ENCODE measurements around the gene KPNB1.

DNA sequence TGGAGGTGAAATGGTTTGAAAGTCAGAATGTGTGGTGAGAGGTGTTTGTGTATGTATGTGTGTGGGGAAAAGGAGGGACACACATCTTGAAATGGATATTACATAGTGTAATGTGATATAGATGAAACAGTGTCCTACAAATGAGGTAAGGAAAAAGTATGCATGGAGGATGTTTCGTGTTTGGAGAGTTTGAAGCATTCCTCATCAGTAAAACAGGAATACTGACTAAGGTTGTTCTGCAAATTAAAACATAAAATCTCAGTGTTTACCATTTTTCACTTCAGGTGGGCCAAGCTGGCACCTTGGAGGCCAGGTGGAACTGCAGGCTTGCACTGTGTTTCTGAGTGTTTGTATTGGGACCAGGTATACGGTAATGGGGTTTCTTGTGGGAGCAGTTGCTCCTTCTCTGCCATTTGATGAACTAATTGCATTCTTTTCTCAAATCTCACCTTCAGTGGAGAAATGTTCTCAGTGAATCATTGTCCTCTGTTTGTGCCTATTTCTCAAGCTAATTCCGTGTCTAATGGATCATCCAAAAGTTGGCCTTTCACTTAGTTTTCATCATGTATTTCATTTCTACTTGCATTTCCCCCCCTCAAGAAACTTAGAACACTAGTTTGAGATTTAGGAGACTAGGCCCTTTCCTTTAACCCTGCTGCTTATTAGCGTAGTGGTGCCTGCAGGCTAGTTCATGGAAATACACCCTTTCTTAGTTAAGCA, 36.0 kb downstream of the KPNB1 start:
- TF ChIP-seq EZH2 (IDR thresholded peaks at IDR 0.05; ENCODE audit: borderline replicate concordance, control insufficient read depth, low read depth, low read length) (no peak), POLR2AphosphoS5 (IDR thresholded peaks at IDR 0.05; ENCODE audit: low read length) (no peak), ZNF274 (IDR thresholded peaks at IDR 0.05; ENCODE audit: insufficient read depth, insufficient read length) (no peak), BCL11A (IDR thresholded peaks at IDR 0.05; ENCODE audit: low read depth, low read length) (no peak), POU2F2 (IDR thresholded peaks at IDR 0.05; ENCODE audit: borderline replicate concordance, low read depth, low read length) (no peak), EP300 (IDR thresholded peaks at IDR 0.05; ENCODE audit: borderline replicate concordance in 1 of 2, control insufficient read depth in 1 of 2, low read depth in 2 of 2, low read length in 2 of 2) (no peak), CREB1 (IDR thresholded peaks at IDR 0.05; ENCODE audit: low read depth) (no peak), FOXK2 (IDR thresholded peaks at IDR 0.05) (no peak), SUZ12 (IDR thresholded peaks at IDR 0.05; ENCODE audit: unreplicated experiment) (no peak), YY1 (IDR thresholded peaks at IDR 0.05; ENCODE audit: low read depth, low read length) (no peak), RAD21 (IDR thresholded peaks at IDR 0.05; ENCODE audit: insufficient read depth, low read depth, low read length) (no peak), NR2F1 (conservative IDR thresholded peaks at IDR 0.05) (no peak)
- TF ChIP-seq, protein P1, sequence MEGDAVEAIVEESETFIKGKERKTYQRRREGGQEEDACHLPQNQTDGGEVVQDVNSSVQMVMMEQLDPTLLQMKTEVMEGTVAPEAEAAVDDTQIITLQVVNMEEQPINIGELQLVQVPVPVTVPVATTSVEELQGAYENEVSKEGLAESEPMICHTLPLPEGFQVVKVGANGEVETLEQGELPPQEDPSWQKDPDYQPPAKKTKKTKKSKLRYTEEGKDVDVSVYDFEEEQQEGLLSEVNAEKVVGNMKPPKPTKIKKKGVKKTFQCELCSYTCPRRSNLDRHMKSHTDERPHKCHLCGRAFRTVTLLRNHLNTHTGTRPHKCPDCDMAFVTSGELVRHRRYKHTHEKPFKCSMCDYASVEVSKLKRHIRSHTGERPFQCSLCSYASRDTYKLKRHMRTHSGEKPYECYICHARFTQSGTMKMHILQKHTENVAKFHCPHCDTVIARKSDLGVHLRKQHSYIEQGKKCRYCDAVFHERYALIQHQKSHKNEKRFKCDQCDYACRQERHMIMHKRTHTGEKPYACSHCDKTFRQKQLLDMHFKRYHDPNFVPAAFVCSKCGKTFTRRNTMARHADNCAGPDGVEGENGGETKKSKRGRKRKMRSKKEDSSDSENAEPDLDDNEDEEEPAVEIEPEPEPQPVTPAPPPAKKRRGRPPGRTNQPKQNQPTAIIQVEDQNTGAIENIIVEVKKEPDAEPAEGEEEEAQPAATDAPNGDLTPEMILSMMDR (IDR thresholded peaks at IDR 0.05 in 2 of 3, conservative IDR thresholded peaks at IDR 0.05 in 1 of 3; ENCODE audit: control insufficient read depth in 2 of 3, extremely low read depth in 1 of 3, insufficient read depth in 1 of 3, low read depth in 3 of 3, low read length in 3 of 3), result no peak
- TF ChIP-seq, protein P2, sequence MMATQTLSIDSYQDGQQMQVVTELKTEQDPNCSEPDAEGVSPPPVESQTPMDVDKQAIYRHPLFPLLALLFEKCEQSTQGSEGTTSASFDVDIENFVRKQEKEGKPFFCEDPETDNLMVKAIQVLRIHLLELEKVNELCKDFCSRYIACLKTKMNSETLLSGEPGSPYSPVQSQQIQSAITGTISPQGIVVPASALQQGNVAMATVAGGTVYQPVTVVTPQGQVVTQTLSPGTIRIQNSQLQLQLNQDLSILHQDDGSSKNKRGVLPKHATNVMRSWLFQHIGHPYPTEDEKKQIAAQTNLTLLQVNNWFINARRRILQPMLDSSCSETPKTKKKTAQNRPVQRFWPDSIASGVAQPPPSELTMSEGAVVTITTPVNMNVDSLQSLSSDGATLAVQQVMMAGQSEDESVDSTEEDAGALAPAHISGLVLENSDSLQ (IDR thresholded peaks at IDR 0.05), result no peak

Measured in GM12878 (cell line).